ENCODE measurements around the gene GPR143.

Gene GPR143

GRCh38 chrX:9701790-9702189 lies 63.9 kb downstream of the GPR143 start (continued):
- no peak for TF ChIP-seq ZNF76 (tag by site-specific recombination; IDR thresholded peaks at IDR 0.05; ENCODE audit: borderline replicate concordance, low read depth)

GRCh38 chrX:9700555-9700954 lies 65.1 kb downstream of the GPR143 start:
- Histone ChIP-seq H3K36me3 (ENCODE audit: control insufficient read depth in 2 of 2, insufficient read depth in 1 of 2, low read length in 2 of 2) (peaks cover 0 to 50% of the 10 kb centered on the region in 2 experiments; a peak in 2 of 3 replicates), H3K4me1 (ENCODE audit: control insufficient read depth, insufficient read depth, low read length) (no peaks in the 10 kb centered on the region), H3K9me3 (ENCODE audit: control insufficient read depth, insufficient read depth, low read depth, low read length) (no peaks in the 10 kb centered on the region), H3K4me3 (ENCODE audit: low read depth, low read length) (no peak overlapping the region), H3K27ac (ENCODE audit: extremely low read depth, low read depth, low read length) (no peak overlapping the region)
- no peak for TF ChIP-seq ZNF701 (tag by site-specific recombination; IDR thresholded peaks at IDR 0.05)
- no peak for TF ChIP-seq ZNF571 (tag by site-specific recombination; IDR thresholded peaks at IDR 0.05)
- TF ChIP-seq ZNF830 (tag by site-specific recombination; IDR thresholded peaks at IDR 0.05; ENCODE audit: low read depth), result no peak
- TF ChIP-seq ZNF140 (tag by site-specific recombination; IDR thresholded peaks at IDR 0.05), result no peak
- TF ChIP-seq GFI1B (tag by site-specific recombination; IDR thresholded peaks at IDR 0.05), result no peak
- no peak for TF ChIP-seq ZNF426 (tag by site-specific recombination; IDR thresholded peaks at IDR 0.05)
- no peak for TF ChIP-seq ZBTB11 (tag by site-specific recombination; conservative IDR thresholded peaks at IDR 0.05; ENCODE audit: low read depth)
- no peak for TF ChIP-seq ZNF354C (tag by site-specific recombination; IDR thresholded peaks at IDR 0.05; ENCODE audit: borderline replicate concordance, low read depth)
- TF ChIP-seq AEBP2 (tag by site-specific recombination; IDR thresholded peaks at IDR 0.05; ENCODE audit: borderline replicate concordance), result no peak
- TF ChIP-seq ZNF549 (tag by site-specific recombination; IDR thresholded peaks at IDR 0.05), result no peak
- no peak for TF ChIP-seq GLIS1 (tag by site-specific recombination; IDR thresholded peaks at IDR 0.05)
- no peak for TF ChIP-seq ZNF654 (tag by site-specific recombination; IDR thresholded peaks at IDR 0.05; ENCODE audit: low read depth)
- TF ChIP-seq ELK4 (IDR thresholded peaks at IDR 0.05; ENCODE audit: borderline replicate concordance, low read depth, low read length), result no peak
- CTCF ChIA-PET, result interaction anchor here (0.5 kb wide), 1 partner anchor 12 kb away, joined by 3 read pairs; no protein-coding TSS in a partner anchor
- POLR2A ChIA-PET, result no interaction called here

- no peaks in the 10 kb centered on the region for H3K9me3 ChIP-seq (ENCODE audit: control insufficient read depth, insufficient read depth, low read depth, low read length)
- no peak overlapping the region for H3K27ac ChIP-seq (ENCODE audit: extremely low read depth, low read depth, low read length)
- no peaks in the 10 kb centered on the region for H3K4me1 ChIP-seq (ENCODE audit: control insufficient read depth, insufficient read depth, low read length)
- ChIA-PET CTCF (no interaction called here), POLR2A (no interaction called here)
- peaks cover 0 to 56% of the 10 kb centered on the region in 2 experiments; a peak in 2 of 3 replicates for H3K36me3 ChIP-seq (ENCODE audit: control insufficient read depth in 2 of 2, insufficient read depth in 1 of 2, low read length in 2 of 2)
- TF ChIP-seq ZXDB (tag by site-specific recombination; IDR thresholded peaks at IDR 0.05), result no peak
- H3K4me3 ChIP-seq (ENCODE audit: low read depth, low read length), result no peak overlapping the region
These were observed 67.1 kb downstream of the GPR143 start for GRCh38 chrX:9698576-9698975.

Data from HEK293 (cell line).